ENCODE measurements around the gene MACROD2.
"Not testable (repeated sequence)": the region's sequence is repeated elsewhere in the genome, so short reads cannot be mapped to it uniquely, and the experiment has no call there.

MACROD2 gene

DNA sequence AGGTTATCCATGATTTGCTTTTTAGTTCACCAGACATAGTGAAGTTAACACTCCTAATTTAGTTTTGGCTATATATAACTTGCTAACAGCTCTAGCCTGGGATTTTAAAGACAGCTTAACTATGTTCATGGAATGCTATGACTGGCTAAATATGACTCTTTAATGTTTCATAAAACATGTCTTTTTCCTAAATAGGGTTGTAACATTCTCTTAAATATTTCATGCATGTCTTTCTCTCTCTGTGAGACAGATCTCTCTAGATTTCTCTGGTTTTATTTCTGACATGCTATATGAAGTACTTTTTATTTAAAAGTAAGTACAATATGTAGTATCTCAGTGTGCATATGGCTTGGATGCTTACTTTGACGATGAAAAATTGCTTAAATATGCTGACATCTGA lies 35.7 kb downstream of the MACROD2 start:
- H3K4me3 ChIP-seq (ENCODE audit: low read length), result no peak overlapping the region
- no peak for DNase-seq (ENCODE audit: low read depth)
- TF ChIP-seq, protein P1, sequence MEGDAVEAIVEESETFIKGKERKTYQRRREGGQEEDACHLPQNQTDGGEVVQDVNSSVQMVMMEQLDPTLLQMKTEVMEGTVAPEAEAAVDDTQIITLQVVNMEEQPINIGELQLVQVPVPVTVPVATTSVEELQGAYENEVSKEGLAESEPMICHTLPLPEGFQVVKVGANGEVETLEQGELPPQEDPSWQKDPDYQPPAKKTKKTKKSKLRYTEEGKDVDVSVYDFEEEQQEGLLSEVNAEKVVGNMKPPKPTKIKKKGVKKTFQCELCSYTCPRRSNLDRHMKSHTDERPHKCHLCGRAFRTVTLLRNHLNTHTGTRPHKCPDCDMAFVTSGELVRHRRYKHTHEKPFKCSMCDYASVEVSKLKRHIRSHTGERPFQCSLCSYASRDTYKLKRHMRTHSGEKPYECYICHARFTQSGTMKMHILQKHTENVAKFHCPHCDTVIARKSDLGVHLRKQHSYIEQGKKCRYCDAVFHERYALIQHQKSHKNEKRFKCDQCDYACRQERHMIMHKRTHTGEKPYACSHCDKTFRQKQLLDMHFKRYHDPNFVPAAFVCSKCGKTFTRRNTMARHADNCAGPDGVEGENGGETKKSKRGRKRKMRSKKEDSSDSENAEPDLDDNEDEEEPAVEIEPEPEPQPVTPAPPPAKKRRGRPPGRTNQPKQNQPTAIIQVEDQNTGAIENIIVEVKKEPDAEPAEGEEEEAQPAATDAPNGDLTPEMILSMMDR (conservative IDR thresholded peaks at IDR 0.05; ENCODE audit: low read depth, low read length), result no peak

DNA sequence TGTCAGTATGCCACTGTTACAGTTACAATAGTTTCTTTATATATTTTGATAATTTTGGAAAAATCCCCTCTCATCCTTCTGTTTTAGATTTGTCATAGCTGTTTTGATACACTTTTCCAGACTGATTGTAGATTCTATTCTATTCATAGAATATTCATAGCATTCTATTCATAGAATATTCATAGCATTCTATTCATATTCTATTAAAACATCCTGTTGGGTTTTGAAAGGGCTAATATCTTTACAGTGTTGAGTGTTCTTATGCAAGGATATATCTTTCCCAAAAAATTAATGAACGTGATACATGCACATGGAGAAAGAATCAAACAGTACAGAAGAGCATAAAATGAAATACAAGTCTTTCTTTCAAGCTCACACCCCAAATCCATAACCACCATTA lies 38.0 kb downstream of the MACROD2 start:
- no peak for DNase-seq (ENCODE audit: low read depth)
- no peak overlapping the region for H3K4me3 ChIP-seq (ENCODE audit: low read length)
- TF ChIP-seq, protein P1 (conservative IDR thresholded peaks at IDR 0.05; ENCODE audit: low read depth, low read length), result no peak

DNA sequence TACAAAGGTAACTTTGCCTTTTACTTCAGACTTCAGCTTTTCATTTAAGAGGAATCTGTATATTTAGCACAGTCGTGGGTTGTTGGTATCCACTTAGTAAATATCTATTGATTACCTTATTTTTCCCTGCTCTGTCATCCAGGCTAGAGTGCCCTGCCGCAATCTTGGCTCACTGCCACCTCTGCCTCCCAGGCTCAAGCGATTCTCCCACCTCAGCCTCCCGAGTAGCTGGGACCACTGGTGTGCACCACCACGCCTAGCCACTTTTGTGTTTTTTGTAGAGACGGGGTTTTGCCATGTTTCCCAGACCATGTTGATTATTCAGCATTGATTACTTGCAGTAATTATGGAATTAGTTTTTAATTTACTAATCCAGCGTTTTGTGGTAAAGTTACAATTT lies 41.3 kb downstream of the MACROD2 start:
- DNase-seq (ENCODE audit: low read depth), result no peak
- TF ChIP-seq, protein P1 (conservative IDR thresholded peaks at IDR 0.05; ENCODE audit: low read depth, low read length), result no peak
- no peak overlapping the region for H3K4me3 ChIP-seq (ENCODE audit: low read length)

DNA sequence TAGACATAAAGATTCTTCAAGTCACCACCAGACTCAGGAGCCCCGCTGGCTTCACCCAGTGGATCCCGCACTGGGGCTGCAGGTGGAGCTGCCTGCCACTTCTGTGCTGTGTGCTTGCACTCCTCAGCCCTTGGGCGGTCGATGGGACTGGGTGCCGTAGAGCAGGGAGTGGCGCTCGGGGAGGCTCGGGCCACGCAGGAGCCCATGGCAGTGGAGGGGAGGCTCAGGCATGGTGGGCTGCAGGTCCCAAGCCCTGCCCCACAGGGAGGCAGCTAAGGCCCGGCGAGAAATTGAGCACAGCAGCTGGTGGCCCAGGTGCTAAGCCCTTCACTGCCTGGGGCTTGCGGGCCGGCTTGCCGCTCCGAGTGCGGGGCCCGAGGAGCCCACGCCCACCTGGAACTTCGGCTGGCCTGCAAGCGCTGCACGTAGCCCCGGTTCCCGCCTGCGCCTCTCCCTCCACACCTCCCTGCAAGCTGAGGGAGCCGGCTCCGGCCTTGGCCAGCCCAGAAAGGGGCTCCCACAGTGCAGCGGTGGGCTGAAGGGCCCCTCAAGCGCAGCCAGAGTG lies 49.5 kb downstream of the MACROD2 start:
- H3K4me3 ChIP-seq (ENCODE audit: low read length); DNase-seq (ENCODE audit: low read depth): not testable (repeated sequence)

DNA sequence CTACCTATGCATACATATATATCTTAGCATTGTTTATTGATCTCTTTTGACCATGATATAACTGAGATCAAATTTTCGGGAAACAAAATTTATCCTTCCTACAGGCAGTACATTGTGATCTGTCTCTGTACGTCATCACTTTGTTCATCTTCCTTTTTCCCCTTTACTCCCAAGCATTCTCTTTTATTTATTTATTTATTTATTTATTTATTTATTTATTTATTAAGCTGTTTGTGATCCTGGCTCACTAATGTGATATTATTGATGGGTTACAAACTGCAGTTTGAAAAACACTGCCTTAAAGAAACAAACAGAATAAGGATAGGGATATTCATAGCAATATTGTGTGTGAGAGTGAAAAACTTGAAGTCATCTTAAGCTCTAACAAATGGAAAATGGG lies 51.2 kb downstream of the MACROD2 start:
- DNase-seq (ENCODE audit: low read depth), result no peak
- TF ChIP-seq, protein P1 (conservative IDR thresholded peaks at IDR 0.05; ENCODE audit: low read depth, low read length), result no peak
- H3K4me3 ChIP-seq (ENCODE audit: low read length), result no peak overlapping the region

DNA sequence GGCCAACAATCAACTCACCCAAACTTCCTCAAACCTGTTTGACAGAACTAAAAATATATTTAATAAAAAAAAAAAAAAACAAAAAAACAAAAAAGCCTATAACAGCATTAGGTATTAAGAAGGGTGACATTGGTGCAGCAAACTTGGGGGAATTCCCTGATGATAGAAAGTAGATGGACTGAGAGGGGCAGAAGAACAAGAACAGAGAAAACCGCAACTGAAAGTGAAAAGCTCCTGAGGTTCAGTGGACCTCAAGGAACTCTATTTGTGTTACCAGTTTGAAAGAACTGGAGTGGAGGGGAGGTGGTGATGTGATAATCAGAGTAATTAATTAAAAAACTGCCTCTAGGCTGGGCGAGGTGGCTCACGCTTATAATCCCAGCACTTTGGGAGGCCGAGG lies 53.8 kb downstream of the MACROD2 start:
- H3K4me3 ChIP-seq (ENCODE audit: low read length), result no peak overlapping the region
- TF ChIP-seq, protein P1 (conservative IDR thresholded peaks at IDR 0.05; ENCODE audit: low read depth, low read length), result no peak
- no peak for DNase-seq (ENCODE audit: low read depth)

DNA sequence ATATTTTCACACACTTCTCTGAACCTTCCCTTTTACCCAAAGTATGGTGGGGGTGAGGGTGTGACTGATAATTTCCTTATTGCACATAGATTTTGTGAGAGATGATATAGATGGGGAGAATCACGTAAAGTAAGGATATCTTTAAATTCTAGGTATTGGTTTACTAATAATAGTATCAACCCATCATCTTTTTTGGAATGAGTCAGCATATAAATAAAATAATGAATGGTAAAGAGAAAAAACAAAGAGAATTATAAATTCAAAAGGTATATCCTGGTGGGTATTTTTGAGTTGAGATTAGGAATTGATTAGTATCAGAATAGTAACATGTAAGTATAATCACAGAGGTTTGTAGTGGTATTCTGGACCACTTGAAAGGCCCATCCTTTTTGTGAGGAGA lies 56.1 kb downstream of the MACROD2 start:
- no peak for DNase-seq (ENCODE audit: low read depth)
- TF ChIP-seq, protein P1 (conservative IDR thresholded peaks at IDR 0.05; ENCODE audit: low read depth, low read length), result no peak

More for the DNA sequence above, 56.1 kb downstream of the MACROD2 start:
- no peak overlapping the region for H3K4me3 ChIP-seq (ENCODE audit: low read length)

Measured in retinal pigment epithelial cell (primary cell).